HG03103 (cell line): ENCODE measurements around the gene AGBL4.

Source experiments
- ATAC-seq: cut with Tn5 transposase; IDR thresholded peaks from one replicate; pipeline ENCODE4 v1.9.1; 2021; ENCODE audit warnings: low read depth; ENCODE audit not compliant: unreplicated experiment

AGBL4 gene

DNA sequence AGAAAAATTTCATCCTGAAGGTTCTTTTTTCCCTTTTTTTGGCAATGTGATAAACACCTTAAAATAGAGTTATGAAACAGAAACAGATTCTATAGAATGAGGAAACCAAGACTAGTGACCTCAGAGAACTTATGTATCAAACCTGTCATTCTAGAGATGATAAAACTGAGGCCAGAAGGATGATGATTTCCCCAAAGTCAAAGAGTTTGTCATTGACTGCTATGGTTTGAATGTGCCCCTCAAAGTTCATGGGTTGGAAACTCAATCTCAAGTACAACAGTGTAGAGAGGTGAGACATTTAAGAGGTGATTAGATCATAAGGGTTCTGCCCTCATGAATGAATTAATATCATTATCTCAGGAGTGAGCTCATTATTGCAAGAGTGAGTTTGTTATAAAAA lies 1233.4 kb downstream of the AGBL4 start:
- ATAC-seq: peak; percentile 42

- peak; percentile 25 for ATAC-seq
These were observed 1233.9 kb downstream of the AGBL4 start for GRCh38 chr1:48789903-48790302.

DNA sequence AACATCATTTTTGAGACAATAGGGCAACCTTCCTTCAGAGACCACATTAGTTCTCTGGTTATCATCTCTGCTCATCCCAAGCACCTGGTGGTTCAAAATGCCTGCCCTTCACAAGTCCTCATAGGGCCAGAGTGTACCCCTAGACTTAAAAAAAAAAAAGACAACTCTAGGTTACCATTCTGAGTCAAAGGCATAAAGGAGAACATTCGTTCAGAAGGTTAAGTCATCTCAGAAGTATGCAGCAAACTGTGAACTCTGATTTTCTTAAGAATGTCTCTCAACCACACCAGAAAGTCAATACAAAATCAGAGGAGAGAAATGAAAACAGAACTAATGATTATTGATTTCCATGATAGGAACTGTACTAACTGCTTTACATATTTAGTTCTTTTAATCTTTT lies 1237.9 kb downstream of the AGBL4 start:
- peak; percentile 43 for ATAC-seq

DNA sequence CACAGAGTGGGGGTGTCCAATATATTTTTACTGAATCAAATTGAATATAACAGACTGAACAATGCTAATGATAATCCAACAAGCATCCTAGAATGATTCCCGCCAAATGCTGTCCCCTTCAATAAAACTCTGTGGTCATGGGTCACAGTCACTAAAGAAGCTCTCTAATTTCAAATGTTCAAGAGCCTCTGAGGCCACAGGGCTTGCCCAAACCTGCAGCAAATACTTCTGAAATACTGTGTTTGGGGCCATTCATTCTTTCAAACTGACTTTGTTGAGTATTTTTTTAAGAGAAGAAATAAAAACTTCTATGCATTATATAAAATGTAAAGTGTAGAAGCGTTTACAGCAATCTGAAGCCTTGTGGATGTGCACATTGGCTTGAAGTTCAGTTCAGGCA lies 1239.5 kb downstream of the AGBL4 start:
- no peak for ATAC-seq

- no peak for ATAC-seq
These were observed 1246.4 kb downstream of the AGBL4 start for GRCh38 chr1:48777219-48777895.

GRCh38 chr1:48776393-48777218 lies 1247.1 kb downstream of the AGBL4 start, which contains the start of gene BEND5:
BEND5 (minus strand) TSS chr1:48776891; CDS start chr1:48776831, 60 bp downstream.
- ATAC-seq: no peak

DNA sequence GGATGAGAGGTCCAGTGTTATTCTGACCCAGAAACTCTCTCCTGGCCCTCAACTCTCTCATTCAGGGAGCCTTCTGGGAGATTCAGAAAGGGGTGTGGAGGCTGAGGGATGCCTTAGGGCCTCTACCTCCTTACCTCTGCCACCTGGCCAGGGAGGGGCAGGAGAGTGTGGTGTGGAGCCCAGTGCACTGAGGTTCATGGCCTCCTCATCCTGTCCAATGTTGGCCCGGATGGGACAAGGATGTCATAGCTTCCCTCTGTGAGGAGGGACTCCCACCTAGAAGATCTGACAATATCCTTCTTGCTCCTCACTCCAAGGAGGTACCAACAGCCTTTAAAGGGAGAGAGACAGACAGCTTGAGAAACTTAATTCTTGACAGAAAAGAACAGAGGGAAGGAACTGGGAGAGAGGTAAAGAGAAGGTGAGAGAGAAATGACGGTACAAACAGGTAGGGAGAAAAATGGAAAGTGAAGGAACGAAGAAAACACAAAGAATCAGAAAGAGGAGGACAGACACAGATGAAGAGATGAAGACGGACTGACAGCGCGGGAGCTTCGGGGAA lies 1247.8 kb downstream of the AGBL4 start:
- ATAC-seq: no peak

DNA sequence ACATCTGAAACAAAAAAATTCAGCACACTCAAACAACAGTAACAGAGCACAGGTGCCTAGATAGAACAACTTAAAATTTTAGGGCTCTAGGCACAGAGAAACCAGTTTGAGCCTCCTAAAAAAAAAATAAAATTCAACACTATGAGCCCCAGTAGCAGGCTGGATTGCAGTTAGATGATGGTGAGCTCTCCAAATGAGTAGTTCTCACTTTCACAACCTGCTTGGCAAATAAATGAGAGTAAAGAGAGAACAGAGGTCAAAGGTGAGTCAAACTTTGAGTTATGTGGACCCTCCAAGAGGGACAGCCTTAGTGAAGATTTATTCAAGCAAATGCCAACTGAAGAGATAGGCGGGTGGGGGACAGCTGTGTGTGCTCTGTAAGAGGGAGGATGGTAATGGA lies 1250.6 kb downstream of the AGBL4 start:
- ATAC-seq: peak; percentile 56

DNA sequence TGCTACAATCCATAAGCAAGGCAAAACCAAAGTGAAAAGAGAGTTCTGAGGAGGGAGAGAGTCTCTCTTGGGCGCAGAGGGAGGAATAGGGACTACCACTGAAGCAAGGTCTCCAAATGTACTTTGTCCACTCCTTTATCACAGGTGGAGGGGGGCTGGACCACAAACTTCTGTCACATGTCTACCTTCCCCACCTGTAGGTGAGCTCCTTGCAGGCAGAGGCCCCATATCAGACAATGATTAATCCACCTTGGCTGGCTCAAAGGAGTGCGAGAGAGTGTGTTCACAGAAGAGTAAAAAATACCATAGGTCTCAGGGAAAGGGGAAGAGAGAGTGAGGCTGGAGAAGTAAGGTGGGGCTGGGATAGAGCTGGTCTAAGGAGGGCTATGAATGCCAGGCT lies 1251.5 kb downstream of the AGBL4 start:
- ATAC-seq: no peak

DNA sequence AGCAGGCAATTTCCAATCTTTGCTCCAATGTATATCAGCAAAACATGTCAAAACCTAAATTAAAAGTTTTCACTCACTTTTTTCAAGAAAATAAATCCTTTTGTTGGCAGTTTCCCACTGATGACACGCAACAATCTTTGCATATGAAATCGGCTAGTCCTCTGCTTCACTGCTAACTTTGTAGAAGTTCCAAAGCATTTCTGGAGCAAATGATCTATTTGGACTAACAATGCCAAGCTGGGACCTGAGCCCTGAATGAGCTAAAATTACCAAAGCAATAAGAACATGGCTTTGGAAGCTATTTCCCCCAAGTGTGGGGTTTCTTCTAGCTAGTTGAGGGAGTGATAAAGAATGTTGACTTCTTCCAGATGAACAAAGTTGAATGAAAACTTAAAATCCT lies 1252.2 kb downstream of the AGBL4 start:
- no peak for ATAC-seq

DNA sequence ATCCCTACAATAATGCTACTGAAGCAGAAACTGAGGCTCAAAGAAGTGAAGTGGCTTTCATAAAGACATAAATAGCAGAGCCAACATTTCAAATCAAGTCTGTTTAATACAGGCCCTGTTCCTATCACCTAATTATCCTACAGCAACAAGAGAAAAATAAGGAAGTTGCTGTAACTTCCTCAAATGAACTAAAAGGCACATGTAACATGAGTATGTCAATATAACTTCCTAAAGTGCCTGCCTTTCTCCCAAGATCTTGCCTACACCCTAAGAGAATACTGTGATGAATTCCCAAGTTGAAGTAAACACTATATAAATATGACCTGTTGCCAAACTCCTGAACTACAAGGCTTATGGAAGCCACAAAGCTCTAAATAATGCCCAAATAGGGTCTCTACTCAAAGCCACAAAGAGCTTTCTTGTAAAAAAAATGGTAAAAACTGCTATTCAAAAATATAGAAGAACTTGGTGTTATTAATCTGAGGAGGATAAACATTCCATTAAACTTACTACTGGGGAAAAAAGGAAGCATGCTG lies 1255.7 kb downstream of the AGBL4 start:
- no peak for ATAC-seq

DNA sequence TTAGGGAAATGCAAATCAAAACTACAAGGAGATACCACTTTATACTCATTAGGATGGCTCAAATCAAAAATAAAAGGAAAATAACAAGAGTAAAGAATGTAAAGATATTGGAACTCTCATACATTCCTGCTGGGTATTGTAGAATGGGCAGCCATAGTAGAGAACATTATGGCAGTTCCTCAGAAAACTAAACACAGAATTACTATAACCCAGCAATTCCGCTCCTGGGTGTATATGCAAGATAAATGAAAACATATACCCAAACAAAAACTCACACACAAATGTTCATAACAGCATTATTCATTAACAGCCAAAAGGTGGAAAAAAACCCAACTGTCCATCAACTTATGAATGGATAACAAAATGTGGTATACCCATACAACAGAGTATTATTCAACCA lies 1258.4 kb downstream of the AGBL4 start:
- no peak for ATAC-seq

- no peak for ATAC-seq
These were observed 1261.8 kb downstream of the AGBL4 start for GRCh38 chr1:48761986-48762385.

- no peak for ATAC-seq
These were observed 1262.3 kb downstream of the AGBL4 start for GRCh38 chr1:48761411-48761810.

DNA sequence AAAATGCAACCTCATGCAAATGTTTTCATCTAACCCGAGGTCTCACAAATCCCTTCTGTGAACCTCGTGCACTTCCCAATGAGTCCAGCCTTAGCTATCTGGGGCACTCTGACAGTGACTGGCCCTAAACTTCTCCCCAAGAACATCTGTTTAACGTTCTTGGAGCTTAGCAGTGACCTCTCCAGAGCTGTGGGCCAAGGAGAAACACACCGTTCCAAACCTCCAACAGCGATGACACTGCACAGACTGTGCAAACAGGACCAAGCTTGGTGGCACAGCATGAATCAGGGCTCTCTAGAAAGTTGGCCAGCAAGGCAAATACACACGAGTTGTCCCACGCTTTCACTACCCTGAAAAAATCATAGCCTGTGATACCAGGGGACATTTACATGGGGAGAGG lies 1262.9 kb downstream of the AGBL4 start:
- ATAC-seq: no peak

DNA sequence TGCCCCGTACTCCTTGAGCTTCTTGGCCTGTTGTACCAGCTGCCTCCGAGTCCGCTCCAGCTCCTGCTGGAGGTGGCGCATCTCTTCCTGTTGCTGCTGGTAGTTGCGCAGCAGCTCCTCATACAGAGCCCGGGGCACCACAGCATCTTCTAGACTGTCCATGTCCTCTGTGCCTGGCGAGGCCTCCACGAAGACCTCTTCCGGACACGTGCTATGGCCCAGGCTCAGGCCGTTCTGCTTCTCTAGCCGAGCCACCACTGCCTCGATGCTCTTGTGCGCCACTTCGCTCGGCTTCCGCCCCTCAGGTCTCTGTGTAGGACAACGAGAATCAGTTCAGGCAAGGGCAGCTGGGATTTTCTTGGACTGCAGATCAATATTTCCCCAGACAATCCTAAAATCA lies 1264.8 kb downstream of the AGBL4 start:
- no peak for ATAC-seq

GRCh38 chr1:48757363-48757762 lies 1266.4 kb downstream of the AGBL4 start:
- ATAC-seq: no peak

DNA sequence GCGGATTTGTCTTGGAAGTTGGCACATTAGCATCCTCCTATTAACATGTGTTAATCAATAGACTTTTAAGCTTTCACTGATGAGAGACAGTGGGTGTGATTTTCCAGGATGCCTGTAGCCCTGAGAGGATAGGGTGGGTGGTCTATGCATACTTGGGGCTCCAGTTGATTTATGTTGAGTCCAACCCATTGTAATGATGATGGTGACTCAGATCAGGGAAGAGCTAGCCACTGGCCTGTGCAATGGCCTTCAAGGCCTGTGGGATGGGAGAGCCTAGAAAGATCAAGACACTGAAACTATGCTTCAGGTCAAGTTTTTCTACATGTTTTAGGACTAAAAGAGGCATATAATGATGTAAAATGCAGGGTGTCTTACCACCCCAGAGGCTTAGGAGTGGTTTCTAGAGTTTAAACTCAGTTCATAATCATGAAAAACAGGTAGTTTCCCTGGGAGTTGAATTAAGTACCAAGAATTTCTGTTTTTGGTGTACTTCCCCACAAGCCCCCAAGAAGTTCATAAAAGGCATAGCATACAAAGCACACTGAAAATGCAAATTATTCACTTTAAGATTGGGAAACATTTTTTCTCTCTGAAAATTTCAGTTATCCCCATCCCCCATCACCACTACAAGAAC lies 1267.0 kb downstream of the AGBL4 start:
- no peak for ATAC-seq

DNA sequence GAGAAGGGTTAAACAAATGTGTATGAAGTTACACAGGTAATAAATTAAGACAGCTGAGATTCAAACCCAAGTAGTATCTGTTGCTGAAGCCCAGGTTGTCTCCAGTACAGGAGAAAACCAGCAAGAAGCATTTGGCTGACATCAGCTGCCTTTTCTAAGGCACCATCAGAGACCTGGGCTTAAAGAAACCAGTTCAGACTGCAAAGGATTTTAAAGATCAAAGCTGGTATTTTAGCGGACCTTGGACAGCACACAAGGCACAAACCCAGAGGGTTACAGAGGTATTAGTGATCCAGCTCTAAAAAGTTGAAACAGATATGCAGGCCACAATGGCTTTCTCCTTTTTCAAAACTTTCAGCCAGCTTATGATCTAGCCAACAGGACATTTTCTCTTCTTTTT lies 1270.5 kb downstream of the AGBL4 start:
- no peak for ATAC-seq

- ATAC-seq: peak; percentile 99
These were observed 1273.6 kb downstream of the AGBL4 start for GRCh38 chr1:48750109-48750508.

GRCh38 chr1:48749068-48749467 lies 1274.7 kb downstream of the AGBL4 start:
- ATAC-seq: no peak
